HCT116 (cell line): ENCODE results near the gene AQP12B. TPM values are rescaled to one million over a fixed set of nuclear protein-coding genes. Genes with fewer than 3 reads are reported as not detected.
"Not testable (repeated sequence)": the region's sequence is repeated elsewhere in the genome, so short reads cannot be mapped to it uniquely, and the experiment has no call there.

ENCODE experiments used
- ATAC-seq: fragments of 200-7000 bp; cut with Tn5 transposase; 2 replicates; pipeline ENCODE4 v1.9.1; 2020; ENCODE audit warnings: mild to moderate bottlenecking, moderate library complexity
- Bru-seq: library from RNA; stranded (reverse); fragments of 400-500 nt; gene quantifications from one replicate; lab custom pipeline; 2021; lab: Mats Ljungman, UMichigan
- BruChase-seq, 2 experiments: library from RNA; stranded (reverse); fragments of 400-500 nt; gene quantifications; one replicate each; lab custom pipeline; 2021; lab: Mats Ljungman, UMichigan
- BruUV-seq: library from RNA; stranded (reverse); fragments of 400-500 nt; replicated peaks from 2 replicates; lab custom pipeline; 2021; lab: Mats Ljungman, UMichigan
- CTCF ChIA-PET: fragments of 300-600 bp; sonication (Branson Sonifier 250); formaldehyde crosslinking; loops from one replicate; lab custom pipeline; 2021; ENCODE audit warnings: antibody characterized with exemption; lab: Charles Lee
- POLR2A ChIA-PET: fragments of 300-600, 350-600 bp; sonication (Branson Sonifier 250); formaldehyde crosslinking; loops from one replicate; lab custom pipeline; 2021; ENCODE audit warnings: antibody characterized with exemption; lab: Charles Lee
- RAD21 ChIA-PET, 2 experiments: fragments of 300-600 bp; sonication (Branson Sonifier 250); formaldehyde crosslinking; loops; one replicate each; lab custom pipeline; 2023; ENCODE audit warnings: low total read pairs in 2 of 2; ENCODE audit not compliant: uncharacterized antibody in 2 of 2, unreplicated experiment in 2 of 2, low non-redundant PET in 1 of 2; lab: Charles Lee
- DNase-seq: peaks from one replicate; pipeline ENCODE4 v3.0.0-alpha.2; 2010; ENCODE audit warnings: low read depth, low spot score
- H2AFZ ChIP-seq: fragments of 200-600 bp; shearing (Covaris generic), sonication (generic); 2 replicates; pipeline ENCODE4 v1.6.1; 2017; ENCODE audit warnings: low read depth, mixed run types, mixed read lengths, antibody characterized with exemption, low read length; ENCODE audit not compliant: poor library complexity, severe bottlenecking
- H3K27ac ChIP-seq: 2 replicates; pipeline ENCODE4 v1.5.1; 2012; ENCODE audit warnings: low read depth, low read length
- H3K27me3 ChIP-seq: fragments of 200-600 bp; sonication (generic); 2 replicates; pipeline ENCODE4 v1.6.1; 2016; ENCODE audit warnings: mixed run types, low read length, mixed read lengths; ENCODE audit not compliant: insufficient read depth
- H3K36me3 ChIP-seq, 2 experiments: fragments of 200-500 bp in 1 of 2; fragments of 200-600 bp in 1 of 2; sonication (Bioruptor generic) in 1 of 2; sonication (generic) in 1 of 2; 2 replicates each; pipeline versions ENCODE4 v1.5.1 to v1.6.1; 2014 to 2016; ENCODE audit warnings: low read length in 2 of 2, inconsistent platforms in 1 of 2, mixed read lengths in 1 of 2, mixed run types in 1 of 2; ENCODE audit not compliant: insufficient read depth in 2 of 2, control insufficient read depth in 1 of 2
- H3K4me1 ChIP-seq, 2 experiments: fragments of 200-600 bp in 1 of 2; sonication (generic) in 1 of 2; 2 replicates each; pipeline versions ENCODE4 v1.5.1 to v1.6.1; 2012 to 2017; ENCODE audit warnings: low read length in 2 of 2, inconsistent platforms in 1 of 2, mild to moderate bottlenecking in 1 of 2, mixed read lengths in 1 of 2, mixed run types in 1 of 2, moderate library complexity in 1 of 2; ENCODE audit not compliant: insufficient read depth in 2 of 2, control insufficient read depth in 1 of 2
- H3K4me2 ChIP-seq: fragments of 200-600 bp; sonication (generic); 2 replicates; pipeline ENCODE4 v1.6.1; 2017; ENCODE audit warnings: mixed run types, low read length, mixed read lengths
- H3K4me3 ChIP-seq, 2 experiments: fragments of 200-600 bp in 1 of 2; sonication (generic) in 1 of 2; replicated peaks in 1 of 2; 2 replicates each; pipeline ENCODE4 v1.5.1; 2011 to 2016; ENCODE audit warnings: low read length in 2 of 2, control low read depth in 1 of 2, low read depth in 1 of 2, mild to moderate bottlenecking in 1 of 2, mixed read lengths in 1 of 2, mixed run types in 1 of 2
- H3K79me2 ChIP-seq: fragments of 200-600 bp; sonication (generic); 2 replicates; pipeline ENCODE4 v1.6.1; 2017; ENCODE audit warnings: mild to moderate bottlenecking, mixed run types, low read length, moderate library complexity, mixed read lengths; ENCODE audit not compliant: insufficient read depth
- H3K9ac ChIP-seq: fragments of 200-600 bp; sonication (generic); 2 replicates; pipeline ENCODE4 v1.6.1; 2016; ENCODE audit warnings: low read length, mixed read lengths
- H3K9me2 ChIP-seq: fragments of 200-600 bp; sonication (generic), shearing (Covaris generic); 2 replicates; pipeline ENCODE4 v1.6.1; 2017; ENCODE audit warnings: mixed run types, mild to moderate bottlenecking, moderate library complexity; ENCODE audit not compliant: insufficient read depth
- H3K9me3 ChIP-seq, 2 experiments: fragments of 200-500 bp in 1 of 2; fragments of 200-600 bp in 1 of 2; sonication (Bioruptor generic) in 1 of 2; sonication (generic) in 1 of 2; 2 replicates each; pipeline ENCODE4 v1.6.1; 2014 to 2017; ENCODE audit warnings: low read length in 2 of 2, mixed read lengths in 2 of 2, inconsistent platforms in 1 of 2, low read depth in 1 of 2, mild to moderate bottlenecking in 1 of 2, mixed run types in 1 of 2, moderate library complexity in 1 of 2; ENCODE audit not compliant: control insufficient read depth in 1 of 2, insufficient read depth in 1 of 2
- H4K20me1 ChIP-seq: fragments of 200-600 bp; sonication (generic), shearing (Covaris generic); 2 replicates; pipeline ENCODE4 v1.6.1; 2017; ENCODE audit warnings: mixed run types, mild to moderate bottlenecking, moderate library complexity; ENCODE audit not compliant: insufficient read depth
- CEBPB ChIP-seq: IDR thresholded peaks from 2 replicates; pipeline ENCODE4 v1.6.1; 2012; ENCODE audit warnings: low read depth
- FOSL1 ChIP-seq: IDR thresholded peaks from 2 replicates; pipeline ENCODE4 v1.6.1; 2012; ENCODE audit warnings: low read depth
- SP1 ChIP-seq: IDR thresholded peaks from 2 replicates; pipeline ENCODE4 v1.6.1; 2012; ENCODE audit warnings: low read depth
- intact Hi-C: fragments of 100-400 bp; cut with micrococcal nuclease; formaldehyde crosslinking; loops from 2 replicates; pipeline ENCODE4 v1.10.0; 2022
- long read RNA-seq: library from polyadenylated mRNA; unstranded; transcript quantifications from one replicate; pipeline ENCODE4 v2.0.0, GENCODE V29; 2021; ENCODE audit not compliant: unreplicated experiment
- polyA plus RNA-seq: library from polyadenylated mRNA; unstranded; fragments of >200 nt; gene quantifications from 2 replicates; pipeline ENCODE4 v1.2.1, GENCODE V29; 2012; ENCODE audit warnings: missing spikeins
- total RNA-seq: library from RNA; stranded (reverse); gene quantifications from one replicate; pipeline ENCODE4 v1.2.1, GENCODE V29; 2021; ENCODE audit not compliant: unreplicated experiment
- TF ChIP-seq, protein P1 (sequence below): IDR thresholded peaks from 2 replicates; pipeline ENCODE4 v1.6.1; 2012; ENCODE audit warnings: low read depth
- TF ChIP-seq, protein P2 (sequence below), 3 experiments: fragments of 200-600 bp in 1 of 3; sonication (generic) in 1 of 3; IDR thresholded peaks in 2 of 3; conservative IDR thresholded peaks in 1 of 3; 2 replicates each; pipeline ENCODE4 v1.5.1; 2012 to 2017; ENCODE audit warnings: low read depth in 2 of 3, low read length in 2 of 3, antibody characterized with exemption in 1 of 3, borderline replicate concordance in 1 of 3, control low read depth in 1 of 3, mild to moderate bottlenecking in 1 of 3, mixed read lengths in 1 of 3, mixed run types in 1 of 3, moderate library complexity in 1 of 3; ENCODE audit not compliant: insufficient read depth in 1 of 3
- TF ChIP-seq, protein P3 (sequence below): IDR thresholded peaks from 2 replicates; pipeline ENCODE4 v1.6.1; 2012

AQP12B gene, protein sequence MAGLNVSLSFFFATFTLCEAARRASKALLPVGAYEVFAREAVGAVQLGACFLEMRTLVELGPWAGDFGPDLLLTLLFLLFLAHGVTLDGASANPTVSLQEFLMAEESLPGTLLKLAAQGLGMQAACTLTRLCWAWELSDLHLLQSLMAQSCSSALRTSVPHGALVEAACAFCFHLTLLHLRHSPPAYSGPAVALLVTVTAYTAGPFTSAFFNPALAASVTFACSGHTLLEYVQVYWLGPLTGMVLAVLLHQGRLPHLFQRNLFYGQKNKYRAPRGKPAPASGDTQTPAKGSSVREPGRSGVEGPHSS
- total RNA-seq (not detected), Bru-seq, nascent RNA (not detected), BruChase-seq, experiment 1, labeled RNA remaining after a 6-hour chase (not detected), BruChase-seq, experiment 2, labeled RNA remaining after a 2-hour chase (not detected)
- not detected in 2 replicates for polyA plus RNA-seq
- long read RNA-seq: 0 reads

DNA sequence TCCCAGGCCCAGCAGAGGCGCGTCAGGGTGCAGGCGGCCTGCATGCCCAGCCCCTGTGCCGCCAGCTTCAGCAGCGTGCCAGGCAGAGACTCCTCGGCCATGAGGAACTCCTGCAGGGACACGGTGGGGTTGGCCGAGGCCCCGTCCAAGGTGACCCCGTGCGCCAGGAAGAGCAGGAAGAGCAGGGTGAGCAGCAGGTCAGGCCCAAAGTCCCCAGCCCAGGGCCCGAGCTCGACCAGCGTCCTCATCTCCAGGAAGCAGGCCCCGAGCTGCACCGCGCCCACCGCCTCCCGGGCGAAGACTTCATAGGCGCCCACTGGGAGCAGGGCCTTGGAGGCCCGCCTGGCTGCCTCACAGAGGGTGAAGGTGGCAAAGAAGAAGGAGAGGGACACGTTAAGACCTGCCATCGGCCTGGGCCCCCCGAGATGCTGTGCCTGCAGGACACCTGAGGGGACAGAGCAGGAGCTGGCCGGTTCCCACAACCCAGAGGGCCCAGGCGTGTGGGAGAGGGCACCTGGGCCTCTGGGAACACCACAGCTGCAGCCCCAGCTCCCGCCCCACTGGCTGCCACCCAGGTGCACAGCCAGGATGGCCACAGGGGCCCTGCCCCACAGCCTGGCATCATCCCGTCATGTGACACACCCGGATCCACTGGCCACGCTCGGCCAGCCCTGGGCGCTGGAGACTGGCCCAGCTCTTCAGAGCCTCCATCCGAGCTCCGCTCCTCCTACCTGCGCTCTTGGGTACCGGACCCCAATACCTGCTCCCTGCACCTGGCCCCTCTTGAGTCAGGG lies at the start of gene AQP12B:
Gene AQP12B, minus strand, starts transcription at position 455 of the 794 bp plus-strand sequence. Its CDS starts 48 bp downstream, at position 407.
- RAD21 ChIA-PET, H3K9me2 ChIP-seq, H3K79me2 ChIP-seq, BruUV-seq, H3K27me3 ChIP-seq, intact Hi-C loops, H3K4me1 ChIP-seq, DNase-seq, ATAC-seq, H3K4me3 ChIP-seq, H3K9ac ChIP-seq, H2AFZ ChIP-seq, H4K20me1 ChIP-seq, H3K36me3 ChIP-seq, H3K4me2 ChIP-seq, CTCF ChIA-PET, H3K27ac ChIP-seq, H3K9me3 ChIP-seq, POLR2A ChIA-PET: not testable (repeated sequence)

DNA sequence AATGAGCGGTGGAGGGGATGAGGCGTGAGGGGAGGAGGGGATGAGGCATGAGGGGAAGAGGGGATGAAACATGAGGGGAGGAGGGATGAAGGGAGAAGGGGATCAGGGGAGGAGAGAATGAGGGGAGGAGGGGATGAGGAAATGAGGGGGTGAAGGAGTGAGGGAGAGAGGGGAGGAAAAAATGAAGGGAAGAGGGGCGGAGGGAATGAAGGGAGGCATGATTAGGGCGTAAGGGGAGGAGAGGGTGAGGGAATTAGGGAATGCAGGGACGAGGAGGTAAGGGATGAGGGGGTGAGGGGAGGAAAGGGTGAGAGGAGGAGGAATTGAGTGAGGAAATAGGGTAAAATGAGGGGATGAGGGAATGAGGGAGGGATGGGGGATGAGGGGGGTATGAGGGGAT lies 49.5 kb upstream of the AQP12B start:
- Histone ChIP-seq H3K9me3 (no peaks in the 10 kb centered on the region), H3K79me2 (no peaks in the 10 kb centered on the region), H3K4me1 (peaks cover 0 to 20% of the 10 kb centered on the region in 2 experiments; a peak in 2 of 4 replicates), H2AFZ (no peak overlapping the region), H3K9ac (no peak overlapping the region), H3K9me2 (no peaks in the 10 kb centered on the region), H3K36me3 (no peaks in the 10 kb centered on the region), H3K27ac (no peak overlapping the region), H4K20me1 (no peaks in the 10 kb centered on the region), H3K4me2 (no peak overlapping the region), H3K27me3 (no peaks in the 10 kb centered on the region), H3K4me3 (no peak overlapping the region)
- no peak for DNase-seq
- ChIA-PET RAD21 (no interaction called here), POLR2A (no interaction called here), CTCF (no interaction called here)
- ATAC-seq: no peak
- BruUV-seq: no TSS peak
- intact Hi-C loops: no loop called here
- no peak for TF ChIP-seq CEBPB
- TF ChIP-seq SP1: no peak
- TF ChIP-seq, protein P1, sequence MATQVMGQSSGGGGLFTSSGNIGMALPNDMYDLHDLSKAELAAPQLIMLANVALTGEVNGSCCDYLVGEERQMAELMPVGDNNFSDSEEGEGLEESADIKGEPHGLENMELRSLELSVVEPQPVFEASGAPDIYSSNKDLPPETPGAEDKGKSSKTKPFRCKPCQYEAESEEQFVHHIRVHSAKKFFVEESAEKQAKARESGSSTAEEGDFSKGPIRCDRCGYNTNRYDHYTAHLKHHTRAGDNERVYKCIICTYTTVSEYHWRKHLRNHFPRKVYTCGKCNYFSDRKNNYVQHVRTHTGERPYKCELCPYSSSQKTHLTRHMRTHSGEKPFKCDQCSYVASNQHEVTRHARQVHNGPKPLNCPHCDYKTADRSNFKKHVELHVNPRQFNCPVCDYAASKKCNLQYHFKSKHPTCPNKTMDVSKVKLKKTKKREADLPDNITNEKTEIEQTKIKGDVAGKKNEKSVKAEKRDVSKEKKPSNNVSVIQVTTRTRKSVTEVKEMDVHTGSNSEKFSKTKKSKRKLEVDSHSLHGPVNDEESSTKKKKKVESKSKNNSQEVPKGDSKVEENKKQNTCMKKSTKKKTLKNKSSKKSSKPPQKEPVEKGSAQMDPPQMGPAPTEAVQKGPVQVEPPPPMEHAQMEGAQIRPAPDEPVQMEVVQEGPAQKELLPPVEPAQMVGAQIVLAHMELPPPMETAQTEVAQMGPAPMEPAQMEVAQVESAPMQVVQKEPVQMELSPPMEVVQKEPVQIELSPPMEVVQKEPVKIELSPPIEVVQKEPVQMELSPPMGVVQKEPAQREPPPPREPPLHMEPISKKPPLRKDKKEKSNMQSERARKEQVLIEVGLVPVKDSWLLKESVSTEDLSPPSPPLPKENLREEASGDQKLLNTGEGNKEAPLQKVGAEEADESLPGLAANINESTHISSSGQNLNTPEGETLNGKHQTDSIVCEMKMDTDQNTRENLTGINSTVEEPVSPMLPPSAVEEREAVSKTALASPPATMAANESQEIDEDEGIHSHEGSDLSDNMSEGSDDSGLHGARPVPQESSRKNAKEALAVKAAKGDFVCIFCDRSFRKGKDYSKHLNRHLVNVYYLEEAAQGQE: no peak
- TF ChIP-seq, protein P2, sequence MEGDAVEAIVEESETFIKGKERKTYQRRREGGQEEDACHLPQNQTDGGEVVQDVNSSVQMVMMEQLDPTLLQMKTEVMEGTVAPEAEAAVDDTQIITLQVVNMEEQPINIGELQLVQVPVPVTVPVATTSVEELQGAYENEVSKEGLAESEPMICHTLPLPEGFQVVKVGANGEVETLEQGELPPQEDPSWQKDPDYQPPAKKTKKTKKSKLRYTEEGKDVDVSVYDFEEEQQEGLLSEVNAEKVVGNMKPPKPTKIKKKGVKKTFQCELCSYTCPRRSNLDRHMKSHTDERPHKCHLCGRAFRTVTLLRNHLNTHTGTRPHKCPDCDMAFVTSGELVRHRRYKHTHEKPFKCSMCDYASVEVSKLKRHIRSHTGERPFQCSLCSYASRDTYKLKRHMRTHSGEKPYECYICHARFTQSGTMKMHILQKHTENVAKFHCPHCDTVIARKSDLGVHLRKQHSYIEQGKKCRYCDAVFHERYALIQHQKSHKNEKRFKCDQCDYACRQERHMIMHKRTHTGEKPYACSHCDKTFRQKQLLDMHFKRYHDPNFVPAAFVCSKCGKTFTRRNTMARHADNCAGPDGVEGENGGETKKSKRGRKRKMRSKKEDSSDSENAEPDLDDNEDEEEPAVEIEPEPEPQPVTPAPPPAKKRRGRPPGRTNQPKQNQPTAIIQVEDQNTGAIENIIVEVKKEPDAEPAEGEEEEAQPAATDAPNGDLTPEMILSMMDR (IDR thresholded peaks at IDR 0.05 in 2 of 3, conservative IDR thresholded peaks at IDR 0.05 in 1 of 3; ENCODE audit: borderline replicate concordance in 1 of 3, insufficient read depth in 1 of 3, low read depth in 2 of 3, low read length in 2 of 3): no peak
- TF ChIP-seq FOSL1: no peak
- TF ChIP-seq, protein P3, sequence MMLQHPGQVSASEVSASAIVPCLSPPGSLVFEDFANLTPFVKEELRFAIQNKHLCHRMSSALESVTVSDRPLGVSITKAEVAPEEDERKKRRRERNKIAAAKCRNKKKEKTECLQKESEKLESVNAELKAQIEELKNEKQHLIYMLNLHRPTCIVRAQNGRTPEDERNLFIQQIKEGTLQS: no peak
